Activated B cell treated with CpG ODN at 0.5 μM for 24 hours (primary cell): Measurements from ENCODE around the gene STK40. TPM values are rescaled to one million over a fixed set of nuclear protein-coding genes. Genes with fewer than 3 reads are reported as not detected.

Experiments
- ATAC-seq: fragments of 200-7000 bp; cut with Tn5 transposase; one replicate; pipeline ENCODE4 v1.10.0; 2021; ENCODE audit warnings: low read depth, mild to moderate bottlenecking, moderate library complexity
- CTCF ChIA-PET: fragments of 350-600 bp; sonication (Branson Sonifier 250); formaldehyde crosslinking; loops from one replicate; lab custom pipeline; 2021; ENCODE audit warnings: antibody characterized with exemption; lab: Charles Lee
- POLR2A ChIA-PET: fragments of 350-600 bp; sonication (Branson Sonifier 250); formaldehyde crosslinking; loops from one replicate; lab custom pipeline; 2021; ENCODE audit warnings: antibody characterized with exemption; lab: Charles Lee
- DNase-seq: peaks from one replicate; pipeline ENCODE4 v3.0.0; 2022
- H3K27ac Mint-ChIP-seq: one replicate; pipeline ENCODE4 v1.8.0; 2020; ENCODE audit warnings: mixed read lengths
- H3K27me3 Mint-ChIP-seq: one replicate; pipeline ENCODE4 v1.8.0; 2021; ENCODE audit warnings: mixed read lengths
- H3K36me3 Mint-ChIP-seq: one replicate; pipeline ENCODE4 v1.8.0; 2021; ENCODE audit warnings: low read depth, mixed read lengths
- H3K4me1 Mint-ChIP-seq: one replicate; pipeline ENCODE4 v1.8.0; 2021; ENCODE audit warnings: mixed read lengths
- H3K4me3 Mint-ChIP-seq: one replicate; pipeline ENCODE4 v1.8.0; 2020; ENCODE audit warnings: mild to moderate bottlenecking, mixed read lengths
- H3K9me3 Mint-ChIP-seq: one replicate; pipeline ENCODE4 v1.8.0; 2020; ENCODE audit warnings: mixed read lengths
- CTCF ChIP-seq: fragments of 200-600 bp; IDR thresholded peaks from one replicate; pipeline ENCODE4 v1.8.0; 2022; ENCODE audit warnings: antibody characterized with exemption, mild to moderate bottlenecking
- intact Hi-C: fragments of 100-400 bp; cut with micrococcal nuclease; formaldehyde crosslinking; loops from one replicate; pipeline ENCODE4 v1.15.1; 2024
- total RNA-seq: library from RNA; stranded (reverse); gene quantifications from 2 replicates; pipeline ENCODE4 v1.2.3, GENCODE V29; 2022

Gene STK40
- total RNA-seq, 1 donor from 2014 or later: 63.7 TPM

- CTCF ChIA-PET: interaction anchor here (1.0 to 4.6 kb wide), 7 partner anchors 19 to 81 kb away, joined by 3 to 48 read pairs (median 8); no protein-coding TSS in a partner anchor
- ATAC-seq: no peak
- H3K27me3 Mint-ChIP-seq: no peaks in the 10 kb centered on the region
- no peak for TF ChIP-seq CTCF
- intact Hi-C loops: loop anchor here (5.0 kb wide), 1 partner anchor 37 kb away; the partner anchor contains the start of gene SH3D21
- no peaks in the 10 kb centered on the region for H3K9me3 Mint-ChIP-seq
- H3K36me3 Mint-ChIP-seq: peaks cover 79% of the 10 kb centered on the region
- DNase-seq: no peak
- POLR2A ChIA-PET: interaction anchor here (1.2 to 1.6 kb wide), 2 partner anchors 25 to 194 kb away, joined by 5 to 6 read pairs; partner anchors contain the start of gene TRAPPC3
- H3K4me1 Mint-ChIP-seq: peaks cover 1% of the 10 kb centered on the region
- H3K27ac Mint-ChIP-seq: no peak overlapping the region
- H3K4me3 Mint-ChIP-seq: no peak overlapping the region
Measured at GRCh38 chr1:36343651-36344394, 41.9 kb downstream of the STK40 start.

GRCh38 chr1:36342426-36343185 lies 43.1 kb downstream of the STK40 start:
- ChIA-PET POLR2A (interaction anchor here (0.5 to 1.6 kb wide), 6 partner anchors 18 to 193 kb away, joined by 3 to 9 read pairs (median 5); partner anchors contain the start of genes STK40 and TRAPPC3), CTCF (interaction anchor here (1.0 to 4.6 kb wide), 16 partner anchors 11 to 193 kb away, joined by 3 to 48 read pairs (median 6); partner anchors contain the start of gene TRAPPC3)
- no peaks in the 10 kb centered on the region for H3K27me3 Mint-ChIP-seq
- TF ChIP-seq CTCF: no peak
- intact Hi-C loops: loop anchor here (1.0 to 5.0 kb wide), 3 partner anchors 27 to 78 kb away; partner anchors contain the start of gene SH3D21
- peaks cover 71% of the 10 kb centered on the region for H3K36me3 Mint-ChIP-seq
- ATAC-seq: peak; percentile 89
- peak overlapping the region; percentile 50 for H3K27ac Mint-ChIP-seq
- DNase-seq: peak; percentile 47
- H3K4me1 Mint-ChIP-seq: peaks cover 3% of the 10 kb centered on the region
- no peak overlapping the region for H3K4me3 Mint-ChIP-seq
- no peaks in the 10 kb centered on the region for H3K9me3 Mint-ChIP-seq

- ChIA-PET CTCF (interaction anchor here (0.9 to 4.6 kb wide), 17 partner anchors 10 to 192 kb away, joined by 3 to 48 read pairs (median 6); partner anchors contain the start of gene TRAPPC3), POLR2A (interaction anchor here (0.6 to 1.6 kb wide), 4 partner anchors 18 to 192 kb away, joined by 3 to 5 read pairs (median 4); partner anchors contain the start of genes STK40 and TRAPPC3)
- Mint-ChIP-seq H3K4me3 (no peak overlapping the region), H3K27ac (no peak overlapping the region), H3K36me3 (peaks cover 64% of the 10 kb centered on the region), H3K4me1 (peaks cover 5% of the 10 kb centered on the region), H3K9me3 (no peaks in the 10 kb centered on the region), H3K27me3 (no peaks in the 10 kb centered on the region)
- DNase-seq (no peak), ATAC-seq (no peak)
- intact Hi-C loops: loop anchor here (1.0 to 5.0 kb wide), 3 partner anchors 28 to 79 kb away; partner anchors contain the start of gene SH3D21
- no peak for TF ChIP-seq CTCF
Measured at GRCh38 chr1:36341626-36342320, 44.0 kb downstream of the STK40 start.

- H3K4me1 Mint-ChIP-seq: peaks cover 5% of the 10 kb centered on the region
- ChIA-PET CTCF (no interaction called here), POLR2A (interaction anchor here (0.6 kb wide), 1 partner anchor 102 kb away, joined by 4 read pairs; no protein-coding TSS in a partner anchor)
- H3K36me3 Mint-ChIP-seq: peaks cover 46% of the 10 kb centered on the region
- H3K27me3 Mint-ChIP-seq: no peaks in the 10 kb centered on the region
- DNase-seq: no peak
- no peak for ATAC-seq
- intact Hi-C loops: loop anchor here (5.0 kb wide), 1 partner anchor 32 kb away; the partner anchor contains the start of gene SH3D21
- no peak for TF ChIP-seq CTCF
- no peak overlapping the region for H3K27ac Mint-ChIP-seq
- H3K9me3 Mint-ChIP-seq: no peaks in the 10 kb centered on the region
- H3K4me3 Mint-ChIP-seq: no peak overlapping the region
Measured at GRCh38 chr1:36339615-36340014, 46.1 kb downstream of the STK40 start.
